GM18502 (cell line): ENCODE data around the gene USP50.
"Not testable (repeated sequence)": the region's sequence is repeated elsewhere in the genome, so short reads cannot be mapped to it uniquely, and the experiment has no call there.

Source experiments
- ATAC-seq: cut with Tn5 transposase; IDR thresholded peaks from one replicate; pipeline ENCODE4 v1.9.1; 2021; ENCODE audit warnings: mild to moderate bottlenecking; ENCODE audit not compliant: unreplicated experiment, poor library complexity

The USP50 gene

GRCh38 chr15:50506121-50506520 lies 40.3 kb downstream of the USP50 start:
- ATAC-seq: no peak

GRCh38 chr15:50505656-50506055 lies 40.8 kb downstream of the USP50 start:
- ATAC-seq: not testable (repeated sequence)

GRCh38 chr15:50503144-50503543 lies 43.3 kb downstream of the USP50 start:
- no peak for ATAC-seq

GRCh38 chr15:50501815-50502214 lies 44.7 kb downstream of the USP50 start:
- no peak for ATAC-seq

- no peak for ATAC-seq
These were observed 46.1 kb downstream of the USP50 start for GRCh38 chr15:50500352-50500751.

GRCh38 chr15:50496692-50497091 lies 49.8 kb downstream of the USP50 start:
- ATAC-seq: no peak

GRCh38 chr15:50494547-50494946 lies 51.9 kb downstream of the USP50 start:
- not testable (repeated sequence) for ATAC-seq

- ATAC-seq: no peak
These were observed 52.8 kb downstream of the USP50 start for GRCh38 chr15:50493625-50494024.

GRCh38 chr15:50487287-50487686 lies 59.2 kb downstream of the USP50 start:
- ATAC-seq: no peak

- no peak for ATAC-seq
These were observed 61.1 kb downstream of the USP50 start for GRCh38 chr15:50485389-50485788.

- ATAC-seq: no peak
These were observed 61.7 kb downstream of the USP50 start for GRCh38 chr15:50484781-50485180.

- no peak for ATAC-seq
These were observed 70.3 kb downstream of the USP50 start for GRCh38 chr15:50476143-50476542.

GRCh38 chr15:50471072-50471471 lies 75.4 kb downstream of the USP50 start:
- no peak for ATAC-seq

GRCh38 chr15:50463423-50464358 lies 82.8 kb downstream of the USP50 start:
- ATAC-seq: no peak

GRCh38 chr15:50458348-50459112 lies 87.9 kb downstream of the USP50 start:
- no peak for ATAC-seq

GRCh38 chr15:50452927-50453326 lies 93.5 kb downstream of the USP50 start:
- no peak for ATAC-seq
